Kidney glomerular epithelial cell (primary cell): ENCODE data around the gene OR52J3.

Source experiments
- DNase-seq: peaks from one replicate; lab custom pipeline; 2025; lab: John Stamatoyannopoulos, UW

Gene OR52J3

DNA sequence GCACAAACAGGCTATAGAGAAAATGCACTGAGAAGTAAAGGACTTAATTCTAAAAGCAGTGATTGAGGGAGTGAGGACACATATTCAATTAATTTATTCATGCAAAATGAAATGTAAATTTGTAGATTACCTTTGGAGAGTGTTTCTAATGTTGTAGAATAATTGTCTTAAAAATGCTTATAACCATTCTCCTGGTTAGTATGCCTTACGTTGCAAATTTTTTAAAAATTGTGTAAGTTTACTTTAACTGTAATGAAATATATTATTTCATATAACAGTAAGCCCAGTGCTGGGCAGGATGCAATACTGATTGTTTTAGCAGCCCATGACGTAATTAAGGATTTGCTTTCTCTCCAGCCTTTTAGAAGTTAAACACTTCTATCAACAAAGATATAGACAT is 49.7 kb downstream of the OR52J3 start:
- no peak for DNase-seq
